Endothelial cell of umbilical vein (primary cell): ENCODE measurements around the gene ETS1.

Experiments used
- CTCF ChIP-seq, 2 donors: IDR thresholded peaks; 1 replicate in 1 of 2; 2 replicates in 1 of 2; pipeline ENCODE4 v1.5.1; 2011; ENCODE audit warnings: low read length in 2 of 2, mild to moderate bottlenecking in 2 of 2, moderate library complexity in 2 of 2, control low read depth in 1 of 2, inconsistent platforms in 1 of 2, low read depth in 1 of 2; ENCODE audit not compliant: insufficient read depth in 1 of 2; ENCODE audit errors: extremely low read depth in 1 of 2
- MAX ChIP-seq: IDR thresholded peaks from 2 replicates; pipeline ENCODE4 v1.6.1; 2011; ENCODE audit not compliant: insufficient read depth, insufficient read length
- POLR2A ChIP-seq: IDR thresholded peaks from 2 replicates; pipeline ENCODE4 v1.6.1; 2012; ENCODE audit warnings: low read depth, mild to moderate bottlenecking, control low read depth, low read length
- POLR2AphosphoS5 ChIP-seq: IDR thresholded peaks from 2 replicates; pipeline ENCODE4 v1.6.1; 2012; ENCODE audit warnings: low read depth, mild to moderate bottlenecking, control low read depth, low read length, moderate library complexity; ENCODE audit not compliant: insufficient read depth

- TF ChIP-seq MAX, result no peak
- TF ChIP-seq CTCF (IDR thresholded peaks at IDR 0.05; ENCODE audit: extremely low read depth in 1 of 2, insufficient read depth in 1 of 2, low read depth in 1 of 2, low read length in 2 of 2), result no peak
- TF ChIP-seq POLR2AphosphoS5, result no peak
- TF ChIP-seq POLR2A, result no peak
Observed at GRCh38 chr11:128411812-128412211, 175.5 kb downstream of the ETS1 start.
